Fibroblast of mammary gland (primary cell): ENCODE data around the gene SPNS3.

ENCODE experiments used
- DNase-seq: peaks from one replicate; pipeline ENCODE4 v3.0.0-alpha.2; 2010; ENCODE audit warnings: low read depth
- H3K4me3 ChIP-seq: 2 replicates; pipeline ENCODE4 v1.5.1; 2011; ENCODE audit warnings: low read depth, mild to moderate bottlenecking, low read length, moderate library complexity; ENCODE audit not compliant: control insufficient read depth
- TF ChIP-seq, protein P1 (sequence below): conservative IDR thresholded peaks from 2 replicates; pipeline ENCODE4 v1.5.1; 2011; ENCODE audit warnings: low read depth, low read length, inconsistent platforms; ENCODE audit not compliant: control insufficient read depth, insufficient read depth

SPNS3 gene

DNA sequence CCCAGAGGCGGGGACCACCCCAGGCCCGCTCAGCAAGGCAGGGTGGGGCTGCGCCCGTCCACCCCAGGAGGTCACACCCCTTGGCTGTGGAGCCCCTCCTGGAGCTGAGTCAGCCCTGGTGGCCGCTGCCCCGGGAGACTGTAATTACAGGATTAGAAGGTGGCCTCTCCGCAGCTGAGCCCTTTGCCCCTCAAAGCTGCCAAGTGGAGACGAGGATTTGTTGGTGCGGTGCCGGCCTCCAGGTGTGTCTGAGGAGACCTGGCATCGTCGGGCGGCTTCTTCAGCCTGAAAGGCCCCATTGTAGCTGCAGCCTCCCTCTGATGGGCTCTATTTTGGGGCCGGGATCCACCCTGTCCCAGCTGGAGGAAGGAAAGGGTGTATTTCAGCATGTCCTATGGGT, 42.3 kb downstream of the SPNS3 start:
- DNase-seq: no peak
- H3K4me3 ChIP-seq: no peak overlapping the region
- TF ChIP-seq, protein P1, sequence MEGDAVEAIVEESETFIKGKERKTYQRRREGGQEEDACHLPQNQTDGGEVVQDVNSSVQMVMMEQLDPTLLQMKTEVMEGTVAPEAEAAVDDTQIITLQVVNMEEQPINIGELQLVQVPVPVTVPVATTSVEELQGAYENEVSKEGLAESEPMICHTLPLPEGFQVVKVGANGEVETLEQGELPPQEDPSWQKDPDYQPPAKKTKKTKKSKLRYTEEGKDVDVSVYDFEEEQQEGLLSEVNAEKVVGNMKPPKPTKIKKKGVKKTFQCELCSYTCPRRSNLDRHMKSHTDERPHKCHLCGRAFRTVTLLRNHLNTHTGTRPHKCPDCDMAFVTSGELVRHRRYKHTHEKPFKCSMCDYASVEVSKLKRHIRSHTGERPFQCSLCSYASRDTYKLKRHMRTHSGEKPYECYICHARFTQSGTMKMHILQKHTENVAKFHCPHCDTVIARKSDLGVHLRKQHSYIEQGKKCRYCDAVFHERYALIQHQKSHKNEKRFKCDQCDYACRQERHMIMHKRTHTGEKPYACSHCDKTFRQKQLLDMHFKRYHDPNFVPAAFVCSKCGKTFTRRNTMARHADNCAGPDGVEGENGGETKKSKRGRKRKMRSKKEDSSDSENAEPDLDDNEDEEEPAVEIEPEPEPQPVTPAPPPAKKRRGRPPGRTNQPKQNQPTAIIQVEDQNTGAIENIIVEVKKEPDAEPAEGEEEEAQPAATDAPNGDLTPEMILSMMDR: no peak

DNA sequence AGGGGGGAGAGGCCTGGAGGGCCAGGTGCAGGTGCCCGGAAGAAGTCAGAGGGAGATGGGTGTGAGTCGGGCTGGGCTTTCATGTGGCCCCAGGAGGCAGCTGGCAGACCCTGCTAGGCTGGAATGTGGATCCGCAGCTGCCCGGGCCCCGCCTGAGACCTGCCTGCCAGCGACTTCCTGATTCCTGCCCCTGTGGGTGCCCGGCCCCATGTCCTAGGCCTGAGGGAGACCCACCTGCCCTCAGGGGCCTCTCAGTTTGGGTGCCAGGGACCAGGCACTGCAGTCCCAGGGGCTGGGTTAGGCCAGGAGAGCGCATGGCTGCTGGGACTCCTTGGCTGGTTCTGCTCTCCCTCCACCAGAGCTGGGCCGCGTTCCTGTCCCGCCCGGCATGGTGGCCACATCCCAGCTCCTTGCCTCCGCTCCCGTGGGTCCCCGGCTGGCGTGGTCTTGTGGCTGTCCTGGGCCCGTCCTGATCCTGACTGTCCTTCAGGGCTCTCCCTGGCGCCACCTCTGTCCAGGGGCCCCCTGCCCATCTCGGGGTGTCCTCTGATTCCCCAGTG, 42.9 kb downstream of the SPNS3 start:
- no peak for DNase-seq
- TF ChIP-seq, protein P1: no peak
- no peak overlapping the region for H3K4me3 ChIP-seq

DNA sequence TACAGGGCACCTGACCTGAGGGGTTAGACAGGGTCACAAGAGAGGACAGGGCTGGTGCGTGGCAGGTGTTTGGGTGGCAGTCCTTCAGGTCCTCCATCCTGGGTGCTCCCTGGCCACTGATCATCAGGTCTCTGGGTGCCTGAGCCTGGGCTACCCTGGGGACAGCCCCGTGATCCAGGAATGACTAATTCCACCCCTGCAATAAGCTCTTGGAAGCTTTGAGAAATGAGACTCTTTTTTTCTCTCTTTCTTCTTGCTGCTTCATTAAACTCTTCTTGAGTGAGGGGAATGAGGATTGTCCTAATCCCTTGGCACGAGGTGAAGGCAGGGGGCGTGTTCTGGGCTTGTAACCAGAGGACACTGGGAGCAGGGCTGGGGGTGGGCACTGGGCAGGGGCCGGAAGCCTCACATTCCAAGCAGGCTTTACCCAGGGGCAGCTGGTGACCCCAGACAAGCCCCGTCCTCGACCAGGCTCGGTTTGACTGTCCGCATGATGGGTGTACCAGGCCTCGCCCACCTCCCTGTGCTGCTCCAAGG, 43.6 kb downstream of the SPNS3 start:
- no peak for DNase-seq
- TF ChIP-seq, protein P1: no peak
- no peak overlapping the region for H3K4me3 ChIP-seq

DNA sequence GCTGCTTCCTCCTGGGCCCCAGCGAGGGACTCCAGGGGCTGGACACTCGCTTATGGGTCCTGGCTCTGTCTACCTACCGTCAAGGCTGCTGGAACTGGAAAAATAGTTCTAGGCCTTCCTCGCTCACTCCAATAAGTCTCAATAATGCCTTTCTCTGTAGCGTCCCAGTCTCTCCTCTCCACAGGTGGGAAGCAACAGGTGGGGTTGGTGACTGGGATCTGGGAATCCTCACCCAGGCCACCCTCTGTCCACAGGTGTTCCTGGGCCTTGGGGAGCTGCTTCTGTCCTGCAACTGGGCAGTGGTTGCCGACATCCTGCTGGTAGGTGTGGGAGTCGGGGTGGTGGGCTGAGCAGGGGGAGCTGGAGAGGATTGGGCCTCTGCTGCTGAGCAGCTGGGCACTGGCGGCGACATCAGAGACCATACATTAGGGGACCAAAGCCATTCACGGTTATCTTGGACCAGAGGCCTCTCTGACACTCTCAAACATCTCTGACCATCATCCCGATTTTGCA, 44.6 kb downstream of the SPNS3 start:
- TF ChIP-seq, protein P1: no peak
- DNase-seq: no peak
- H3K4me3 ChIP-seq: no peak overlapping the region

DNA sequence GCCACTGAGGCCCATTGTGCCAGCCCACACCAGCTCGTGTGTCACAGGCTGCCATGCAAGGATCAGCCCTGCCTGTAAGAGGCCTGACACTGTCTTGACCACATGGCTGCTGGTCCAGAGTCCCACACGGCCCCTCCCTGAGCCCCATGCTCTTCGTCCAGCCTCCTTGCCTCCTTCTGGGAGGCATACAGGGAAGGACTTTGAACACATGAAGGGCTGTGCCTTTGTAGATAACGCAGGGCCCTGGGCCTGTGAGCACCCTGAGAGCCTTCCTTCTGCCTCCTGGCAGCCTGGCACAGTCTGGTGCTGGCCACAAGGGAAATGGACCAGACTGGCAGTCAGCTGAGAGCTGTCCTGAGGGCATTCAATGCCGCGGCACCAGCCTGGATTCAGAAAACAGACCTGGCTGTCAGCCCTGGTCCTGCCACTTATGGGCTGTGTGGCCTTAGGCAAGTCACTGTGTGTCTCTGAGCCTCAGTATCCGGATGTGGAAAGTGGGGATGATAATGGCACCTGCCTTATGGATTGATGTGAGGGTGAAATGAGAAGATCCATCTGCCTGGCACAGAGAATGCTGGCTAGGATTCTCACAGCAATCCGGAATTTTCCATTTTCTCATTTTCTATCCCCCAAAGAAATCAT, 45.7 kb downstream of the SPNS3 start:
- no peak for DNase-seq
- H3K4me3 ChIP-seq: no peak overlapping the region
- TF ChIP-seq, protein P1: no peak

DNA sequence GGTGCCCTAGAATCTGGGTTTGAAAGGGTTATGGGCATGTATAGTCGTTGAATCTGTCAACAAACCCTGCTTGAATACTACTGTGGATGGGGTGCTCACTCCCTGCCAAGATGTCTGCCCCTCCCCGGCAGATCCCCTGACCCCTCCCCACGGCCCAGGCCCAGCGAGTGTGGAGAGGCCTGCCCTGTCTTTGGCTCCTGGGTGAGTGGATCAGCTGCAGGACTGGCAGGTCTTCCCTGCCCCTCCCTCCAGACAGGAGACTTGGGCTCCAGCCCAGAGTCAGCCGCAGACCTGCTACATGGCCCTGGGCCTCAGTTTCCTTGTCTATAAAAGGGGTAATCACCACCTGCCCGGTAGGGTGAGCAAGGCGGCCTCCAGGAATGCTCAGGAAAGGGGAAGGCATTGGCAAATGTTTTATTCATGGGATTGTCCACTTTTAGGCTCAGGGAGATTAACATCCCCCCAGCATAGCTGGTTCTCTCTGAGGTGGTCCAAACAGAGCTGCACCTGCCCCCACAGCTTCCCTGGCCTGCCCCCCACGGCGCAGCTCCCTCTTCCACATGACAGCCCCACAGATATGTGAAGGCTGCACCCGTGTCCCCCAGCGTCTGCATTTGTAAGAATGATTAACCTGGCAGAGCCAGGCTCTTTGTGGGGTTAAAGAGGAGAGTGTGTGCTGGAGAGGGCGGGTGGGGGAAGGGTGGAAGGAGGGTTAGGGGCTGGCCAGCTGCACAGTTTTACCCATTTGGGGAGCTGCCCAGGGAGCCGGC, 46.4 kb downstream of the SPNS3 start:
- TF ChIP-seq, protein P1: no peak
- DNase-seq: no peak
- H3K4me3 ChIP-seq: no peak overlapping the region
